Left hindlimb (tissue), 1 donor: ENCODE results near the gene PHAF1.
"Not testable (repeated sequence)": the region's sequence is repeated elsewhere in the genome, so short reads cannot be mapped to it uniquely, and the experiment has no call there.

ENCODE experiments used
- DNase-seq: peaks from one replicate; pipeline ENCODE4 v3.0.0-alpha.2; 2018

PHAF1 gene

GRCh38 chr16:67105246-67105645 is 4.5 kb upstream of the PHAF1 start:
- no peak for DNase-seq

GRCh38 chr16:67105881-67106280 is 3.9 kb upstream of the PHAF1 start:
- DNase-seq: no peak

GRCh38 chr16:67108489-67108888 is 1.3 kb upstream of the PHAF1 start:
- DNase-seq: no peak

- no peak for DNase-seq
These were observed 772 bp upstream of the PHAF1 start for GRCh38 chr16:67108931-67109406.

- no peak for DNase-seq
These were observed 2.3 kb downstream of the PHAF1 start for GRCh38 chr16:67111951-67112444.

- no peak for DNase-seq
These were observed 3.1 kb downstream of the PHAF1 start for GRCh38 chr16:67112591-67113399.

GRCh38 chr16:67114793-67115192 is 5.1 kb downstream of the PHAF1 start:
- DNase-seq: no peak

GRCh38 chr16:67115639-67116038 is 5.9 kb downstream of the PHAF1 start:
- DNase-seq: no peak

- no peak for DNase-seq
These were observed 6.9 kb downstream of the PHAF1 start for GRCh38 chr16:67116388-67117311.

- DNase-seq: no peak
These were observed 8.0 kb downstream of the PHAF1 start for GRCh38 chr16:67117716-67118115.

GRCh38 chr16:67120025-67120424 is 10.3 kb downstream of the PHAF1 start:
- no peak for DNase-seq

GRCh38 chr16:67122799-67123198 is 13.1 kb downstream of the PHAF1 start:
- not testable (repeated sequence) for DNase-seq

- no peak for DNase-seq
These were observed 18.7 kb downstream of the PHAF1 start for GRCh38 chr16:67128417-67128816.

GRCh38 chr16:67128887-67129286 is 19.1 kb downstream of the PHAF1 start:
- DNase-seq: no peak

- DNase-seq: no peak
These were observed 19.7 kb downstream of the PHAF1 start for GRCh38 chr16:67129422-67129821.

GRCh38 chr16:67137605-67138004 is 27.9 kb downstream of the PHAF1 start:
- DNase-seq: no peak

GRCh38 chr16:67141391-67141790 is 31.6 kb downstream of the PHAF1 start:
- DNase-seq: no peak

- no peak for DNase-seq
These were observed 32.6 kb downstream of the PHAF1 start for GRCh38 chr16:67142342-67142741.

- DNase-seq: no peak
These were observed 35.2 kb downstream of the PHAF1 start for GRCh38 chr16:67144943-67145342.

- no peak for DNase-seq
These were observed 36.0 kb downstream of the PHAF1 start for GRCh38 chr16:67145746-67146145.

- DNase-seq: no peak
These were observed 37.0 kb downstream of the PHAF1 start for GRCh38 chr16:67146523-67147357.

- no peak for DNase-seq
These were observed 37.8 kb downstream of the PHAF1 start for GRCh38 chr16:67147437-67148140.
